ENCODE data around the gene TUBGCP2.

GRCh38 chr10:133355991-133356390 is 47.3 kb upstream of the TUBGCP2 start:
- TF ChIP-seq CTCF (IDR thresholded peaks at IDR 0.05; ENCODE audit: borderline replicate concordance, extremely low read depth, low read length, poor library complexity, severe bottlenecking), result no peak
- TF ChIP-seq EZH2 (IDR thresholded peaks at IDR 0.05; ENCODE audit: borderline replicate concordance, low read depth, low read length, severe bottlenecking), result no peak
